22Rv1 (cell line): ENCODE results near the gene UBAP2.

ENCODE experiments used
- H3K27ac ChIP-seq: fragments of 450-650 bp; 2 replicates; pipeline ENCODE4 v1.5.1; 2017
- CTCF ChIP-seq: fragments of 450-650 bp; IDR thresholded peaks from 2 replicates; pipeline ENCODE4 v1.5.1; 2017; ENCODE audit warnings: mild to moderate bottlenecking
- ZFX ChIP-seq: fragments of 450-650 bp; IDR thresholded peaks from 2 replicates; pipeline ENCODE4 v1.6.1; 2017; ENCODE audit warnings: antibody characterized with exemption, borderline replicate concordance

Gene UBAP2

GRCh38 chr9:33919276-33919897 lies 129.3 kb downstream of the UBAP2 start:
- TF ChIP-seq ZFX (no peak), CTCF (no peak)
- peak overlapping the region; percentile 47 for H3K27ac ChIP-seq

DNA sequence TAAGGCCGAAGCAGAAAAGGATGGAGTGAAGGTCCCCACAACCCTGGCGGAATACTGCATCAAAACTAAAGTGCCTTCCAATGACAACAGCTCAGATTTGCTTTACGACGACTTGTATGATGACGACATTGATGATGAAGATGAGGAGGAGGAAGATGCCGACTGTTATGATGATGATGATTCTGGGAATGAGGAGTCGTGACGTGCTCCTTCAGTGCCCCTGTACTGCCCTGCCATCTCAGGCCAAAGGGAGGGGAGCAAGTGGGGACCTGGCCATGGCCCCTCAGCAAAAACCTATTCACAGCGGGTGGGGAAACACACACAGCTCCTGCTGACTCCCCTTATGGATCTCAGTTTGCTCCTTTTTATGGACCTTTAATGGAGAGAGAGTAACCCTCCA lies 131.7 kb downstream of the UBAP2 start:
- no peak for TF ChIP-seq ZFX
- no peak for TF ChIP-seq CTCF
- peak overlapping the region; percentile 47 for H3K27ac ChIP-seq

DNA sequence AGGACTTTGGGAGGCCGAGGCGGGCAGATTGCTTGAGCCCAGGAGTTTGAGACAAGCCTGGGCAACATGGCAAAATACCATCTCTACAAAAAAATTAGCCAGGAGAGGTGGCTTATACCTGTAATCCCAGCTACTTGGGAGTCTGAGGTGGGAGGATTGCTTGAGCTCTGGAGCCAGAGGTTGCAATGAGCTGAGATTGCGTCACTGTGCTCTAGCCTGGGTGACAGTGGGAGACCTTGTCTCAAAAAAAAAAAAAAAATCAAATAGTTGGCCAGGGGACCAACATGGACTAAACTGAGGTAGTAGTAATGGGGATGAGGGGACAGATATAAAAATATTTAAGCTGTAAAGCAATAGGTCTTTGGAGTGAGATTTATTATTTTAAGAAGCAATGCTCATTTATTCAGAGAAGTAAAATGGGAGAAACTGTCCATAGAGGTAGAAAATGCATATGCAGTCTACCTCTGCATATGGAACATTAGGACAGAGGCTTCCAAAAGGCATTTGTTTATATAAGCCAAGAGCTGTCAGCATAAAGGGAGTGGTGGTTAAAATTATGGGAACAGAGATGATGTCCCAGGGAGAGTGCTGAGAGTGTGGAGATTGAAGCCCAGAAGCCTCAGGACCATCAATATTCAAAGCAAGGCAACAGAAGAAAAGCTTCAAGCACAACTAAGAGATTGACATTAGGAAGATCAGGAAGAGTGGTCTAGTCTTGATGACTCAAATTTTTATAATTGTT lies 133.6 kb downstream of the UBAP2 start:
- H3K27ac ChIP-seq: peak overlapping the region; percentile 47
- TF ChIP-seq ZFX: no peak
- TF ChIP-seq CTCF: no peak

DNA sequence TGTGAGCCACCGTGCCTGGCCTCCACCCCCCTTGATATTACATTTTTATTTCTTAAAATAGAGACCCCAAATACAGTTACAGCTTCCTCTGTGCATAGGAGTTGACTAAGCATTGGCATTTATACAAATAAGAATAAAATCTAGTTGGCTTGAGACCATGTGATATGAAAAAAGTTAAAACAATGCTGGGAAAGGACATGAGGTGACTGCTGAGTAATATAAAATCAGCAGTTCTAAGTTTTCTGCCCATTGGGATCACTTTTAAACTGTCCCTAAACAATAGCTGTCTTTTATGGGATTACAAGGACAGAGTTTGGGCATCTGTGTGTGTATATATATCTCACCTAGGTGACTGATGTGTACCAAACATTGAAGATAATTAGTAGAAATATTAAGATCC lies 135.1 kb downstream of the UBAP2 start:
- H3K27ac ChIP-seq: peak overlapping the region; percentile 47; the same call in 1 of the 2 replicates
- TF ChIP-seq ZFX (no peak), CTCF (no peak)

DNA sequence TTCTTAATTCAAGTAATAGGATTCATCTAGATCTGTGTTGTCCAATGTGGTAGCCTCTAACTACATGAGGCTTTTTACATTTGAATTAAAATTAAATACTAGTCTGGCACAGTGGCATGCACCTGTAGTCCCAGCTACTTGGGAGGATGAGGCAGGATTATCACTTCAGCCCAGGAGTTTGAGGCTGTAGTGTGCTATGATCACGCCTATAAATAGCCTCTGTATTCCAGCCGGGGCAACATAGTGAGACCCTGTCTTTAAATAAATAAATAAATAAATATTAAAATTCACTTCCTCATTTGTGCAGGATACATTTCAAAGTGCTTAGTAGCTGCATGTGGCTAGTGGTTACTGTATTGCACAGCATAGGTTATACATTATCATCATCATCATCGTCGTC lies 139.9 kb downstream of the UBAP2 start:
- no peak overlapping the region for H3K27ac ChIP-seq
- TF ChIP-seq ZFX (no peak), CTCF (no peak)

- TF ChIP-seq CTCF (no peak), ZFX (no peak)
- peak overlapping the region; percentile 8; the same call in 1 of the 2 replicates for H3K27ac ChIP-seq
Observed at GRCh38 chr9:33908114-33908513, 140.6 kb downstream of the UBAP2 start.

- no peak for TF ChIP-seq ZFX
- no peak for TF ChIP-seq CTCF
- peak overlapping the region; percentile 8; the same call in 1 of the 2 replicates for H3K27ac ChIP-seq
Observed at GRCh38 chr9:33907347-33907746, 141.3 kb downstream of the UBAP2 start.
